ENCODE measurements around the gene NXNL1.

DNA sequence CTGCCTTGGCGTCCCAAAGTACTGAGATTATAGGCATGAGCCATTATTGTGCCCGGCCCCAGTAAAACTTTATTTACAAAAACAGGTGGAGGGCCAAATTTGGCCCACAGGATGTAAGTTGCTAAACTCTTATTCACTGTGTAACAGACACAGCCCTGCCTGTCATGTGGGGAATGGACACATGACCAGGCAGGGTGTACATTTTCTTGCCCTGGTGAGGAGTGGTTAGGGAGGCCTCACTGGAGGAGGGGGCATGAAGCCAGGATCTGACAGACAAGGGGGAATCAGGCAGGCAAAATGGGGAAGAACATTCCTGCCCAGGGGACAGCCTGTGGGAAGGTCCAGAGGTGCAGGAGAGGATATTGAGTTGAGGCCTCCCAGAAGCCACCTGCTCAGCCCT, 43.3 kb upstream of the NXNL1 start:
- no peak for TF ChIP-seq POLR2A (IDR thresholded peaks at IDR 0.05)
- TF ChIP-seq, protein P1, sequence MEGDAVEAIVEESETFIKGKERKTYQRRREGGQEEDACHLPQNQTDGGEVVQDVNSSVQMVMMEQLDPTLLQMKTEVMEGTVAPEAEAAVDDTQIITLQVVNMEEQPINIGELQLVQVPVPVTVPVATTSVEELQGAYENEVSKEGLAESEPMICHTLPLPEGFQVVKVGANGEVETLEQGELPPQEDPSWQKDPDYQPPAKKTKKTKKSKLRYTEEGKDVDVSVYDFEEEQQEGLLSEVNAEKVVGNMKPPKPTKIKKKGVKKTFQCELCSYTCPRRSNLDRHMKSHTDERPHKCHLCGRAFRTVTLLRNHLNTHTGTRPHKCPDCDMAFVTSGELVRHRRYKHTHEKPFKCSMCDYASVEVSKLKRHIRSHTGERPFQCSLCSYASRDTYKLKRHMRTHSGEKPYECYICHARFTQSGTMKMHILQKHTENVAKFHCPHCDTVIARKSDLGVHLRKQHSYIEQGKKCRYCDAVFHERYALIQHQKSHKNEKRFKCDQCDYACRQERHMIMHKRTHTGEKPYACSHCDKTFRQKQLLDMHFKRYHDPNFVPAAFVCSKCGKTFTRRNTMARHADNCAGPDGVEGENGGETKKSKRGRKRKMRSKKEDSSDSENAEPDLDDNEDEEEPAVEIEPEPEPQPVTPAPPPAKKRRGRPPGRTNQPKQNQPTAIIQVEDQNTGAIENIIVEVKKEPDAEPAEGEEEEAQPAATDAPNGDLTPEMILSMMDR (IDR thresholded peaks at IDR 0.05) = no peak

All from esophagus squamous epithelium (tissue), 4 donors.